Measurements from ENCODE around the gene MSN.
"Not testable (repeated sequence)": the region's sequence is repeated elsewhere in the genome, so short reads cannot be mapped to it uniquely, and the experiment has no call there.

MSN gene

GRCh38 chrX:65723706-65724105, 56.3 kb downstream of the MSN start:
- DNase-seq = no peak

GRCh38 chrX:65726715-65727114, 59.3 kb downstream of the MSN start:
- DNase-seq = no peak

GRCh38 chrX:65731684-65732289, 64.3 kb downstream of the MSN start:
- DNase-seq = no peak

- no peak for DNase-seq
Observed at GRCh38 chrX:65740909-65741308, 73.5 kb downstream of the MSN start.

- DNase-seq = no peak
Observed at GRCh38 chrX:65741823-65742222, 74.4 kb downstream of the MSN start.

GRCh38 chrX:65744965-65745364, 77.5 kb downstream of the MSN start:
- DNase-seq = no peak

DNA sequence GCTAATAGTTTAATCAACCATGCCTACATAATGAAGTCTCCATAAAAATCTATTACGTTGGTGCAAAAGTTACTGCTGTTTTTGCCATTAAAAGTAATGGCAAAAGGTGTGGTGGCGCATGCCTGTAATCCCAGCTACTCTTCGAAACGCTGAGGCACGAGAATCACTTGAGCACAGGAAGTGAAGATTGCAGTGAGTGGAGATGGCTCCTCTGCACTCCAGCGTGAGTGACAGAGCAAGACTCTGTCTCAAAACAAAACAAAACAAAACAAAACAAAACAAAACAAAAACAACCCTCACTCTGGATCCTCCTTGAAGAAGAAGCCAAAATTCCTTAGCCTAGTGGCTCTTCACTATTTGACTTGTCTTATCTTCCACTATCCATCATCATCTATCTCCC, 78.0 kb downstream of the MSN start:
- no peak for DNase-seq

DNA sequence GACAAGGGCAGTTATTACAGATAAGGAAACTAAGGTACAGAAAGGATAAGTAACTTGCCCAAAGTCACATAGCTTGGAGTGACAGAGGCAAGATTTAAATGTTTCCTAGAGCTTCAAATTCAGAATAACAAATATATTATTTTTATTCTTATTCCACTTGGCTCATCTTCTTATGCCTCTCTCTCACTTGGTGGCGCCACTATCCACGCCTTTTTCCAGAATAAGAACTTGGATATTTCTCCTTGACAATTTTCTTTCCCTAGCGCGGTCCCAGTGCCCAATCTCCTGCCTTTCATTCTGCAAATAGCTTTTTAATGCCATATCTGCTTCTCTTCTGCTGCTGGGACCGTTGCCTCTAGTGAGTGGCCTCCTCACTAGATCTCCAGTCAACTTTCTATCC, 78.5 kb downstream of the MSN start:
- no peak for DNase-seq

- DNase-seq = no peak
Observed at GRCh38 chrX:65750674-65751469, 83.4 kb downstream of the MSN start.

- no peak for DNase-seq
Observed at GRCh38 chrX:65751519-65751918, 84.1 kb downstream of the MSN start.

- no peak for DNase-seq
Observed at GRCh38 chrX:65752294-65752693, 84.8 kb downstream of the MSN start.

DNA sequence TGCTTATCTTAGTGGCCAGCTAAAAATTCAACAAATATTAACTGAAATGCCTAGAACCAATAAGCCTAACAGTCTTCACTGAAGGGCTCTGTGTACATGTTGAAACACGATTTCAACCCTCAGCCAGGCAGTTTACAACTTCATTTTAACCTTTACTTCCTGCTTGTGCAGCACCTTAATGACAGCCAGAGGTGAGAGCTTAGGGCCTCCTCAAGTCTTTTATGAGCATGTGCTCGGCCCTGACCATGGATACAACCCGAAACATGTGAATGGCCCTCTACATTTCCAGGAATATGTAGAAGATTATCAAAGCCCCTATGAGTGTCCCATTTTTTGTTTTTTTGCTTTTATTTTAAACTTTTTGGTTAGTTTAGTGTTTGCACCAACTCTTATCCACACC, 88.3 kb downstream of the MSN start:
- DNase-seq = no peak

DNA sequence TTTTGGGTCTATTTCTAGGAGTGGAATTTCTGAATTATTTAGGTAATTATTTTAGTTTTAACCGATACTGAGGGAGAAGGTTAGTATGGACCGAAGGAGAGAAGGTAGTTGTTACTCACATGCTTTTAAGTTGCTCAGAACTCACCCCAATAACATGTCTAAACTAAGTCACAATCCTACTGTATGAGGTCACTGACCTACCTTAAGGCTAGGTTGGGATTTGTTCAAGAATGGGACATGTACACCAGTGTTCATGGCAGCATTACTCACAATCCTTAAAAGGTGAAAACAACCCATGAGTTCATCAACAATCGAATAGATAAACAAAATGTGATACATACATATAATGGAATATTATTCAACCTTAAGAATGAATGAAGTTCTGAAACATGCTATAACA, 90.5 kb downstream of the MSN start:
- no peak for DNase-seq

DNA sequence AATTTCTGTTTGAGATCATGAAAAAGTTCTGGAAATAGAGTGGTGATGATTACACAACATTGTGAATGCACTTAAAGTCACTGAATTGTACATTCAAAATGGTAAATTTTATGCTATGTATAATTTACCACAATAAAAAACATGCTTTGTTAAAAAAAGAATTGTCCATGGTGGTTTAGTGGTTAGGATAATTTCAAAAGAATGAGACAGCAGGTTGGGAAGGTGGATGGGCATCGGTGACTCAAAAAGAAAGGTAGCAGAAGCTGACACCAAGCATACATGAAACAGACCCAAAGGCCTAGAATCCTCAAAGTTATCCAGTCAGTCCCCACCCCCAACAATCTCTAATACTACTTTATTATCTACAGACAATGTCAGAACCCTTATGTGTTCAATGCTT, 91.1 kb downstream of the MSN start:
- no peak for DNase-seq

GRCh38 chrX:65759525-65759924, 92.1 kb downstream of the MSN start:
- not testable (repeated sequence) for DNase-seq

- DNase-seq = no peak
Observed at GRCh38 chrX:65769564-65770292, 102.3 kb downstream of the MSN start.

DNA sequence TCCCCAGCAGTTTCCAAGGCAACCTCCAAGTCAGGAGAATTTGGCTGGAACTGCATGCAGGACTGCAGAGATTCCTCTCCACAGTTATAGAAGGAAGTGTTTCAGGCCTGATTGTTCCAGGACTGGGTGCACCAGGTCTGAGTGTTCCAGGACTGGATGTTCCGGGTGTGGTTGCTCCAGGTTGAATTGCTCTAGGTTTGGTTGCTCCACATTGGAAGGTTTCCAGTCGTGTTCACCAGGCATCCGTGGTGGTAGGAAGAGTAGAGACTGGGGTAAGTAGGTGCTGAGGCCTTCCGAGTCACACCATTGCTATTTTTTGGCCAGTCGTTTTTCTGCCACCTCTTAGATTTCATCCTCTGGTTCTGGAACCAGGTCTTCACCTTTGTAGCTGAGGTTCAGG, 105.4 kb downstream of the MSN start:
- no peak for DNase-seq

DNA sequence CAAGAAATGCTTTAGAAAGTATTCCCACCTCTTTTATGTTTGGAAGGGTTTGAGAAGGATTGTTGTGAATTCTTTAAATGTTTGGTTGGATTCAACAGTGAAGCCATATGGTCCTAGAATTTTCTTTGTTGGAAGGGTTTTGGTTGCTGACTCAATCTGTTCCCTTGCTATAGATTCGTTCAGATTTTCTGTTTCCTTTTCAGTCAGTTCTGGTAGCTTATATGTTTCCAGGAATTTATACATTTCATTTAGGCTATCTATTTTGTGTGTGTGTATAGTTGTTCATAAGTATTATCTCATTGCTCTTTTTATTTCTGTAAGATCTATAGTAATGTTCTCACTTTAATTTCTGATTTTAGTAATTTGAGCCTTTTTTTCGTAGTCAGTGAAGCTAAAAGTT, 114.4 kb downstream of the MSN start:
- no peak for DNase-seq

DNA sequence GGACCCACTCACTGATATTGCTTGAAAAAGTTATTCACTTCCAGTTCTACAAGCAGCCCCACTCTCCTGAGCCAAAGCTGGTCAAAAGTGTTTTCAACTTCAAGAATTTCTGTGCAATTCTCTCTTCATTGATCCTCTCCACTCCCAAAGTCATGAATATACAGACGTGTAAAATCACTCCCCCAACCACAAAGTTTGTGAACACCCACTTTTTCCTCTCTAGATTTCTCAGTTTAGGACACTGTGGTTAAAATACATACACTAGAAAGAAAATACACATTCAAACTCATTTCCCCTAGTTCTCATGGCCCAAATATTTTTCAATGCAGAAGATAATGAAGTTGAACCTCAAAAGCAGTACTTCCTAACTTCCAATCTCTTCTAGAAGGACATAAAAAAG, 116.3 kb downstream of the MSN start:
- DNase-seq = no peak

All from NCI-H524 (cell line).